HG03097 (cell line): ENCODE data around the gene SKIDA1.

Experiments
- ATAC-seq: cut with Tn5 transposase; IDR thresholded peaks from one replicate; pipeline ENCODE4 v1.9.1; 2021; ENCODE audit not compliant: unreplicated experiment, low FRiP score

The SKIDA1 gene

GRCh38 chr10:21487416-21488180 lies 37.9 kb downstream of the SKIDA1 start:
- ATAC-seq, result no peak

GRCh38 chr10:21482821-21483220 lies 42.7 kb downstream of the SKIDA1 start:
- ATAC-seq, result no peak

- ATAC-seq, result no peak
These were observed 44.1 kb downstream of the SKIDA1 start for GRCh38 chr10:21481407-21481806.

GRCh38 chr10:21479570-21480315 lies 45.7 kb downstream of the SKIDA1 start:
- ATAC-seq, result no peak

- no peak for ATAC-seq
These were observed 50.1 kb downstream of the SKIDA1 start for GRCh38 chr10:21475393-21475792.

GRCh38 chr10:21473541-21473940 lies 51.9 kb downstream of the SKIDA1 start:
- ATAC-seq, result no peak

GRCh38 chr10:21473135-21473534 lies 52.3 kb downstream of the SKIDA1 start:
- ATAC-seq, result no peak

GRCh38 chr10:21468086-21468485 lies 57.4 kb downstream of the SKIDA1 start:
- ATAC-seq, result no peak

- ATAC-seq, result no peak
These were observed 57.8 kb downstream of the SKIDA1 start for GRCh38 chr10:21467633-21468032.

- no peak for ATAC-seq
These were observed 61.3 kb downstream of the SKIDA1 start for GRCh38 chr10:21464134-21464533.
